ENCODE data around the gene SKAP1. TPM values are rescaled to one million over a fixed set of nuclear protein-coding genes. Genes with fewer than 3 reads are reported as not detected.

The SKAP1 gene
- polyA plus RNA-seq, 1 of the 3 experiments (the other 2 are of a cell fraction) = not detected

- no peak for TF ChIP-seq USF1 (IDR thresholded peaks at IDR 0.05; ENCODE audit: borderline replicate concordance, low read depth)
- TF ChIP-seq MXI1 (IDR thresholded peaks at IDR 0.05; ENCODE audit: low read depth, low read length) = no peak
- peak; percentile 67 for TF ChIP-seq JUND (IDR thresholded peaks at IDR 0.05)
- no peak for TF ChIP-seq ELF1 (IDR thresholded peaks at IDR 0.05)
- TF ChIP-seq USF2 (IDR thresholded peaks at IDR 0.05; ENCODE audit: borderline replicate concordance, low read depth, low read length) = no peak
- no peak for TF ChIP-seq TAF1 (IDR thresholded peaks at IDR 0.05; ENCODE audit: borderline replicate concordance, low read depth, low read length)
- no peak for TF ChIP-seq PBX3 (IDR thresholded peaks at IDR 0.05)
- TF ChIP-seq MAX (IDR thresholded peaks at IDR 0.05; ENCODE audit: low read depth) = no peak
- TF ChIP-seq TCF12 (IDR thresholded peaks at IDR 0.05) = peak; percentile 49; the same call in 1 of the 2 replicates
Measured at GRCh38 chr17:48127371-48128051, 302.5 kb downstream of the SKAP1 start (continued).

GRCh38 chr17:48126532-48126850, 303.5 kb downstream of the SKAP1 start:
- CTCF ChIA-PET = interaction anchor here (0.7 to 17.8 kb wide), 8 partner anchors 9 to 156 kb away, joined by 3 to 232 read pairs (median 3); no protein-coding TSS in a partner anchor
- no peak for DNase-seq
- Histone ChIP-seq H3F3A (replicated peaks; ENCODE audit: insufficient read depth) (no peaks in the 10 kb centered on the region), H3K4me2 (no peak overlapping the region), H3K4me1 (ENCODE audit: control insufficient read depth in 1 of 2, insufficient read depth in 2 of 2, low read depth in 1 of 2, low read length in 1 of 2) (peaks cover 7 to 23% of the 10 kb centered on the region in 2 experiments; a peak in 2 of 4 replicates), H2AFZ (ENCODE audit: low read depth) (no peak overlapping the region), H3K27ac (ENCODE audit: low read depth in 2 of 2, low read length in 1 of 2) (no peak overlapping the region), H3K9ac (no peak overlapping the region), H3K36me3 (replicated peaks in 1 of 2; ENCODE audit: control insufficient read depth in 1 of 2, insufficient read depth in 2 of 2, low read length in 1 of 2) (peaks cover 22 to 40% of the 10 kb centered on the region in 2 experiments), H3K9me3 (no peaks in the 10 kb centered on the region), H3K27me3 (ENCODE audit: insufficient read depth) (no peaks in the 10 kb centered on the region; the same call in 1 of the 2 replicates), H3K9me2 (no peaks in the 10 kb centered on the region), H3K4me3 (ENCODE audit: low read depth in 2 of 2, low read length in 1 of 2) (no peak overlapping the region), H4K20me1 (ENCODE audit: insufficient read depth) (no peaks in the 10 kb centered on the region), H3K79me2 (ENCODE audit: insufficient read depth) (no peaks in the 10 kb centered on the region)
- WGBS (ENCODE audit: low lambda C conversion rate) = 92% methylated on average over 7 of the region's 7 CpGs
- POLR2A ChIA-PET = no interaction called here
- TF ChIP-seq USF2 (IDR thresholded peaks at IDR 0.05; ENCODE audit: borderline replicate concordance, low read depth, low read length) = no peak
- no peak for TF ChIP-seq MAX (IDR thresholded peaks at IDR 0.05; ENCODE audit: low read depth)
- no peak for TF ChIP-seq SIN3A (IDR thresholded peaks at IDR 0.05; ENCODE audit: borderline replicate concordance, low read depth, low read length)
- TF ChIP-seq RFX5 (IDR thresholded peaks at IDR 0.05; ENCODE audit: low read length) = no peak
- no peak for TF ChIP-seq SMC3 (IDR thresholded peaks at IDR 0.05; ENCODE audit: low read depth, low read length)
- TF ChIP-seq FOXJ3 (CRISPR knock-in tag; IDR thresholded peaks at IDR 0.05) = no peak
- TF ChIP-seq CHD2 (IDR thresholded peaks at IDR 0.05; ENCODE audit: low read length, partially characterized antibody) = no peak
- TF ChIP-seq FOXM1 (IDR thresholded peaks at IDR 0.05; ENCODE audit: low read depth) = no peak
- TF ChIP-seq USF1 (IDR thresholded peaks at IDR 0.05; ENCODE audit: borderline replicate concordance, low read depth) = no peak
- no peak for TF ChIP-seq YY1 (IDR thresholded peaks at IDR 0.05; ENCODE audit: low read depth)

Data from SK-N-SH (cell line).